Heart left ventricle (tissue), 13 donors: Measurements from ENCODE around the gene CALM1.

Experiments
- CTCF ChIP-seq, 12 donors: fragments of 200-600 bp; sonication (generic) in 4 of 12; IDR thresholded peaks; one replicate each; pipeline versions ENCODE4 v1.5.0 to v1.8.0; 2018 to 2022; ENCODE audit warnings: antibody characterized with exemption in 12 of 12, mild to moderate bottlenecking in 5 of 12
- POLR2A ChIP-seq, 2 donors: fragments of 450-650 bp; IDR thresholded peaks; one replicate each; pipeline ENCODE4 v1.6.1; 2017; ENCODE audit warnings: antibody characterized with exemption in 2 of 2, mild to moderate bottlenecking in 2 of 2, moderate library complexity in 2 of 2
- donor health status: ischemic (EF 13 %, LVEDD 7.1; RV severe dilation, severe dysfunction).
- donor health status: DM: no; HTN: yes; CAD: no.
- donor health status: DM: no; HTN: no; CAD: no.
- donor health status: ischemic (EF 25% LVEDD 6.9; RV normal size, moderate dysfunction).
- donor health status: ischemic (EF 25% LVEDD 5.7; RV mildly dilated, moderate dysfunction).
- donor health status: ischemic (EF 35%, LVEDD 5.7; RV mildly dilated, moderate dysfunction).
- donor health status: nonischemic (EF 11% LVEDD 7.7; RV severe dilation, severe dysfunction).
- donor health status: DM: yes; HTN: yes; CAD: no.
- donor health status: PGD.
- donor health status: ischemic (EF 29% LVEDD 5.4; RV normal size, mild dysfunction).
- donor health status: nonischemic (EF 23%, LVEDD 6.1; RV moderate dilation, normal function).

GRCh38 chr14:90358359-90358758, 38.5 kb upstream of the CALM1 start:
- TF ChIP-seq CTCF (IDR thresholded peaks at IDR 0.05) (no peak), POLR2A (IDR thresholded peaks at IDR 0.05) (no peak)
